ENCODE measurements around the gene PGC.

- TF ChIP-seq, protein P1, sequence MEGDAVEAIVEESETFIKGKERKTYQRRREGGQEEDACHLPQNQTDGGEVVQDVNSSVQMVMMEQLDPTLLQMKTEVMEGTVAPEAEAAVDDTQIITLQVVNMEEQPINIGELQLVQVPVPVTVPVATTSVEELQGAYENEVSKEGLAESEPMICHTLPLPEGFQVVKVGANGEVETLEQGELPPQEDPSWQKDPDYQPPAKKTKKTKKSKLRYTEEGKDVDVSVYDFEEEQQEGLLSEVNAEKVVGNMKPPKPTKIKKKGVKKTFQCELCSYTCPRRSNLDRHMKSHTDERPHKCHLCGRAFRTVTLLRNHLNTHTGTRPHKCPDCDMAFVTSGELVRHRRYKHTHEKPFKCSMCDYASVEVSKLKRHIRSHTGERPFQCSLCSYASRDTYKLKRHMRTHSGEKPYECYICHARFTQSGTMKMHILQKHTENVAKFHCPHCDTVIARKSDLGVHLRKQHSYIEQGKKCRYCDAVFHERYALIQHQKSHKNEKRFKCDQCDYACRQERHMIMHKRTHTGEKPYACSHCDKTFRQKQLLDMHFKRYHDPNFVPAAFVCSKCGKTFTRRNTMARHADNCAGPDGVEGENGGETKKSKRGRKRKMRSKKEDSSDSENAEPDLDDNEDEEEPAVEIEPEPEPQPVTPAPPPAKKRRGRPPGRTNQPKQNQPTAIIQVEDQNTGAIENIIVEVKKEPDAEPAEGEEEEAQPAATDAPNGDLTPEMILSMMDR (IDR thresholded peaks at IDR 0.05; ENCODE audit: low read length) = no peak
- no peak for TF ChIP-seq EZH2 (optimal IDR thresholded peaks at IDR 0.05; ENCODE audit: low read depth, low read length)
Observed at GRCh38 chr6:41756354-41756753, 9.2 kb upstream of the PGC start.

Measured in MM.1S (cell line).